Measurements from ENCODE around the gene CD101. TPM values are rescaled to one million over a fixed set of nuclear protein-coding genes. Genes with fewer than 3 reads are reported as not detected.
A peak's percentile ranks its signal among the peaks of the same experiment; 100 is the strongest.

CD101 gene
- total RNA-seq, 1 experiment from 2014 or later, result 0.76 TPM

- no peaks in the 10 kb centered on the region for H3K27me3 ChIP-seq (ENCODE audit: insufficient read depth, low read depth)
- peaks cover 22% of the 10 kb centered on the region for H3K79me2 ChIP-seq (ENCODE audit: low read depth)
- no peaks in the 10 kb centered on the region for H3K9me3 ChIP-seq (ENCODE audit: insufficient read depth, low read depth)
- H3K4me1 ChIP-seq (replicated peaks; ENCODE audit: insufficient read depth), result no peaks in the 10 kb centered on the region
- no peak overlapping the region for H3K4me2 ChIP-seq
- ChIA-PET CTCF (interaction anchor here (0.5 to 2.2 kb wide), 4 partner anchors 55 to 859 kb away, joined by 3 to 12 read pairs (median 4); no protein-coding TSS in a partner anchor), POLR2A (ENCODE audit: unreplicated experiment) (interaction anchor here (0.6 kb wide), 1 partner anchor 300 kb away, joined by 4 read pairs; the partner anchor contains the start of gene MAN1A2)
- H3K9me2 ChIP-seq (ENCODE audit: insufficient read depth), result no peaks in the 10 kb centered on the region
- no peak overlapping the region for H3K27ac ChIP-seq
- H3F3A ChIP-seq (ENCODE audit: insufficient read depth, low read depth), result peaks cover 4% of the 10 kb centered on the region; the same call in 1 of the 2 replicates
- H3K36me3 ChIP-seq (ENCODE audit: low read depth), result peaks cover 13% of the 10 kb centered on the region
- no peak overlapping the region for H2AFZ ChIP-seq
- TF ChIP-seq EZH2 (IDR thresholded peaks at IDR 0.05; ENCODE audit: low read depth) (no peak), CTCF (conservative IDR thresholded peaks at IDR 0.05) (peak; percentile 95)
- intact Hi-C loops (cut with micrococcal nuclease; ENCODE audit: unreplicated experiment), result loop anchor here (1.0 to 5.0 kb wide), 6 partner anchors 53 to 828 kb away; partner anchors contain the start of gene TRIM45
- no peak overlapping the region for H3K4me3 ChIP-seq
- no TSS peak for BruUV-seq (replicated peaks)
- H4K20me1 ChIP-seq (ENCODE audit: insufficient read depth), result no peaks in the 10 kb centered on the region
- peak; percentile 43 to 48 for DNase-seq
These were observed 66.2 kb downstream of the CD101 start for GRCh38 chr1:117067533-117068370.

- H3K27me3 ChIP-seq (ENCODE audit: insufficient read depth, low read depth), result no peaks in the 10 kb centered on the region
- ChIA-PET CTCF (interaction anchor here (0.5 to 2.2 kb wide), 2 partner anchors 216 to 858 kb away, joined by 3 to 12 read pairs; no protein-coding TSS in a partner anchor), POLR2A (ENCODE audit: unreplicated experiment) (no interaction called here)
These were observed 67.0 kb downstream of the CD101 start for GRCh38 chr1:117068580-117068979.

More at GRCh38 chr1:117068580-117068979, 67.0 kb downstream of the CD101 start:
- no peak overlapping the region for H3K4me3 ChIP-seq
- peaks cover 20% of the 10 kb centered on the region; the same call in 1 of the 2 replicates for H3K79me2 ChIP-seq (ENCODE audit: low read depth)
- no peak for DNase-seq
- no peaks in the 10 kb centered on the region for H4K20me1 ChIP-seq (ENCODE audit: insufficient read depth)
- H3K27ac ChIP-seq, result no peak overlapping the region
- no peak overlapping the region for H3K4me2 ChIP-seq
- H3K9me3 ChIP-seq (ENCODE audit: insufficient read depth, low read depth), result no peaks in the 10 kb centered on the region
- no peaks in the 10 kb centered on the region for H3K4me1 ChIP-seq (replicated peaks; ENCODE audit: insufficient read depth)
- H2AFZ ChIP-seq, result no peak overlapping the region
- intact Hi-C loops (cut with micrococcal nuclease; ENCODE audit: unreplicated experiment), result loop anchor here (1.0 to 5.0 kb wide), 5 partner anchors 52 to 827 kb away; partner anchors contain the start of gene TRIM45
- BruUV-seq (replicated peaks), result no TSS peak
- peaks cover 4% of the 10 kb centered on the region; the same call in 1 of the 2 replicates for H3F3A ChIP-seq (ENCODE audit: insufficient read depth, low read depth)
- H3K36me3 ChIP-seq (ENCODE audit: low read depth), result peaks cover 7% of the 10 kb centered on the region
- H3K9me2 ChIP-seq (ENCODE audit: insufficient read depth), result no peaks in the 10 kb centered on the region
- no peak for TF ChIP-seq CTCF (conservative IDR thresholded peaks at IDR 0.05)
- no peak for TF ChIP-seq EZH2 (IDR thresholded peaks at IDR 0.05; ENCODE audit: low read depth)
